Activated naive CD4-positive, alpha-beta T cell treated with anti-CD3 and anti-CD28 coated beads, Interleukin-2, amount 50 U/mL, for 72 hours (primary cell): ENCODE results near the gene ZNF286A. TPM values are rescaled to one million over a fixed set of nuclear protein-coding genes. Genes with fewer than 3 reads are reported as not detected.
"Not testable (repeated sequence)": the region's sequence is repeated elsewhere in the genome, so short reads cannot be mapped to it uniquely, and the experiment has no call there.

Source experiments
- ATAC-seq, 2 donors: fragments of 150-1000 bp; cut with Tn5 transposase; 2 replicates each; pipeline ENCODE4 v1.10.0; 2021; ENCODE audit warnings: mild to moderate bottlenecking in 2 of 2, moderate library complexity in 2 of 2
- DNase-seq, 2 donors: peaks; one replicate each; pipeline ENCODE4 v3.0.0; 2021 to 2022; ENCODE audit warnings: low spot score in 2 of 2
- H3K27ac Mint-ChIP-seq, 2 donors: one replicate each; pipeline ENCODE4 v1.8.0; 2022; ENCODE audit warnings: mild to moderate bottlenecking in 2 of 2, mixed read lengths in 2 of 2
- H3K36me3 Mint-ChIP-seq, 2 donors: one replicate each; pipeline ENCODE4 v1.8.0; 2022; ENCODE audit warnings: mixed read lengths in 2 of 2
- H3K9me3 Mint-ChIP-seq, 2 donors: one replicate each; pipeline ENCODE4 v1.8.0; 2022; ENCODE audit warnings: mixed read lengths in 2 of 2
- total RNA-seq, 2 donors: library from RNA; stranded (reverse); gene quantifications; one replicate each; pipeline ENCODE4 v1.2.3, GENCODE V29; 2022

ZNF286A gene
- total RNA-seq, 2 donors from 2014 or later, result 21.8 to 24.3 TPM

GRCh38 chr17:15740041-15740440, 40.5 kb downstream of the ZNF286A start:
- not testable (repeated sequence) for H3K36me3 Mint-ChIP-seq, ATAC-seq, H3K9me3 Mint-ChIP-seq, DNase-seq, H3K27ac Mint-ChIP-seq

DNA sequence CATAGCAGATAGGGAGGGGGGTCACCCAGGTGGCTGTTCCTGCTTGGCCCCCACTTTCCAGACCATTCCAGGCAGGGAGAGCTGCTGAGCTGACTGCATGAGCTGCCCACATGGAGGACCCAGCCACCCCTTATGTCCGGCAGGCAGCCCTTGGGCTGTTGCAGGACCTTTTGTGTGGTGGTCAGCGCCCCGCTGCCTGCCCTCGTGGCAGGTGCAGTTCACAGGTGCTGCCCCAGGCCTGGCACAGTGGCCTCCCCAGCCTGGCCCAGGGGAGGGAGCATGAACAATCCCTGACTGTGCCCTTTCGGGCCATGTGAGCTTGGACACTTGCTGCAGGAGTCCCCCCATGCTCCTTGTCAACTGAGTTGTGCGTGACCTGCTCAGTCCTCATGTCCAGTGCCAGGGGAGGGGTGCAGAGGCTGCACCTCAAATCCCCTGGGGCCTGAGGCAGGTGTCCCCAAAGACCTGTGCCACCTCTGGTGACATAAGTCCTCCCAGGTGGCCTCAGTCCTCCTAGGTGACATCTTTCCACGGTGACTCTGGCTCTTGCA, 41.1 kb downstream of the ZNF286A start:
- DNase-seq (no peak), ATAC-seq (no peak)
- Mint-ChIP-seq H3K27ac (no peak overlapping the region), H3K9me3 (no peaks in the 10 kb centered on the region), H3K36me3 (no peaks in the 10 kb centered on the region)

DNA sequence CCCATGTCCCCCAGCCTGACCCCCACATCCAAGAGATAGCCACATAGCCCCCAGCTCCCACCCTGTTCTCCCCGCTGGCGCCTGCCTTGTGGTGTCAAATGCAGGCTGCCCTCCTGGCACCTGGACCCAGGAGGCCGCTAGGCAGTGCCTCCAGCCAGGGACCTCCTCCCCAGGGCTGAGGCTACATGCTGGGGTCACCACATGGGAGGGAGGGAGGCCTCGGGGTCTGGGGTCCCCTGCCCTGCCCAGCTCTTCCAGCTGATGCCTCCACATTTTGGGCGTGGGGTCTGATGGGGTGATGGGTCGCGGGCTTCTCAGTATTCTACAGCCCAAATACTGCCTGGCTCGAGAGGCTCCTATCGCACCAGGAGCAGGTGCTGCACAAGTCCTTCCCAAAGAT, 42.1 kb downstream of the ZNF286A start:
- no peak for DNase-seq
- no peak for ATAC-seq
- Mint-ChIP-seq H3K36me3 (no peaks in the 10 kb centered on the region), H3K27ac (no peak overlapping the region), H3K9me3 (no peaks in the 10 kb centered on the region)

GRCh38 chr17:15742051-15742795, 42.7 kb downstream of the ZNF286A start:
- ATAC-seq (no peak), DNase-seq (no peak)
- no peaks in the 10 kb centered on the region for H3K36me3 Mint-ChIP-seq
- no peaks in the 10 kb centered on the region for H3K9me3 Mint-ChIP-seq
- H3K27ac Mint-ChIP-seq, result no peak overlapping the region

DNA sequence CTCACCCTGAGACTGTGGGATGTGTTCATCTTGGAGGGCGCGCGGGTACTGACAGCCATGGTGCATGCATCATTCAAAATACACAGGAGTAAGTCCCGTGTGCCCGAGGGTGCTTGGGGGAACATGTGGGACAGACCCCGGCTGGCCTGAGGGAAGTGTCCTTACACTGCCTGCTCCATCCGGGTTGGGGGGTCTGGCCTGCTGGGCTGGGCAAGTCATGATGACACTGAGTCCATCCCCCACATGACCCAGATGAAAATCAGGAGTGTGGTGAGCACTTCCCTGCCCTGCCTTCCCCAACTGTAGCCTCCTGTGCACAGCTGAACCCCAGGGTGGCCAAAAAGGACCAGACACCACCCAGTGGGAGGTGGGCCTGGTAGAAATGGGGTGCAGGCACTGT, 43.4 kb downstream of the ZNF286A start:
- H3K9me3 Mint-ChIP-seq, result no peaks in the 10 kb centered on the region
- no peaks in the 10 kb centered on the region for H3K36me3 Mint-ChIP-seq
- DNase-seq, result no peak
- ATAC-seq, result no peak
- no peak overlapping the region for H3K27ac Mint-ChIP-seq

GRCh38 chr17:15744074-15744676, 44.6 kb downstream of the ZNF286A start:
- no peak for DNase-seq
- no peak overlapping the region for H3K27ac Mint-ChIP-seq
- no peaks in the 10 kb centered on the region for H3K9me3 Mint-ChIP-seq
- H3K36me3 Mint-ChIP-seq, result no peaks in the 10 kb centered on the region
- no peak for ATAC-seq

DNA sequence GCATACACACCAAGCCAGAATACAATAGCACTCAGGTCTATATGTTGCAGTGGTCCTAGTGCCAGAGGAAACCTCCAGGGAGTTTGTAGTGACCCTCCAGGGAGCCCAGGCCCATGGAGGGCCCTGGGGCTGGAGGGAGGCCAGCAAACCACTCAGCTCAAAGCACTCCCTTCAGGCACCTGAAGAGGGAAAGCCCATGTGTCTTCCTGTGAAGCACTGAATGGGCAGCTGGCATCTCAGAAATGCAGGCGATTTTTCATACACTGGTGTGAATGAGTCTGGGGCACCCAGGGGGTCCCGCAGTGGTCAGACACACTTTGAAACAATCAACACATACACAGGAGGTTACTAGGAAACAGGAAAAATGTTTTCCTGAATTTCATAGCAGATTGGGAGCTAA, 45.3 kb downstream of the ZNF286A start:
- ATAC-seq (no peak), DNase-seq (no peak)
- no peak overlapping the region for H3K27ac Mint-ChIP-seq
- H3K36me3 Mint-ChIP-seq, result no peaks in the 10 kb centered on the region
- H3K9me3 Mint-ChIP-seq, result no peaks in the 10 kb centered on the region

DNA sequence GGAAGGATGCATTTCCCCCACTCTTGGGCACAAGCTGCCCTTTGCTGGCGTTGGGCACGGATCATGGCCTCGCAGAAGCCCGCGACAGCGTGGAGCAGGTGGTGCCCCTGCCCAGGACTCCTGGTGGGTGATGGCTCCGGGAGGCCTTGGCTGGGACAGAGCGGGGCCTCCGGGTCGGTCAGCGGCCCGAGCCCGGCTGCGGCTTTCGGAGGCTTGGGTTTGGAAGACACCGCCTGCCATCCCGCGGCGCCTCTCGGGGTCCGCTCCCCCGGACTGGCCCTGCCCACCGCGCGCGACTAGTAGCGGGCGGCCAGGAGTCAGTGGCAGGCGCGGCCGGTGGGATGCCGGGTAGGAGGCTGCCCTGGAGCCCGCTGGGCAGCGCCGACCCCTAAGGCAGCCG, 49.9 kb downstream of the ZNF286A start:
- ATAC-seq, H3K36me3 Mint-ChIP-seq, DNase-seq, H3K27ac Mint-ChIP-seq, H3K9me3 Mint-ChIP-seq: not testable (repeated sequence)

GRCh38 chr17:15768865-15769533, 69.4 kb downstream of the ZNF286A start:
- not testable (repeated sequence) for H3K27ac Mint-ChIP-seq, H3K36me3 Mint-ChIP-seq, H3K9me3 Mint-ChIP-seq, DNase-seq, ATAC-seq

Other genes starting within 250 kb of the ZNF286A start
- 1 to 10 TPM; 4.0 to 5.3 TPM for gene CDRT4, start 232.1 kb upstream of the ZNF286A start, total RNA-seq
- 10 to 100 TPM; 11.2 to 15.0 TPM for gene TVP23C, start 136.3 kb upstream of the ZNF286A start, total RNA-seq
- under 1 TPM; 0.18 to 0.23 TPM for gene FBXW10B, start 80.0 kb upstream of the ZNF286A start, total RNA-seq
- 10 to 100 TPM; 11.3 to 19.0 TPM for gene TRIM16, start 15.4 kb upstream of the ZNF286A start, total RNA-seq
- 1 to 10 TPM in 1 of 2 donors, under 1 TPM in 1; 0.78 to 1.0 TPM for gene TBC1D26, start 32.5 kb downstream of the ZNF286A start, total RNA-seq
- gene ADORA2B, start 245.4 kb downstream of the ZNF286A start, total RNA-seq, result 1 to 10 TPM in 1 of 2 donors, under 1 TPM in 1; 0.30 to 4.7 TPM